IPS DF 6.9 (cell line): ENCODE measurements around the gene GPSM3.
"Not testable (repeated sequence)": the region's sequence is repeated elsewhere in the genome, so short reads cannot be mapped to it uniquely, and the experiment has no call there.

Experiments
- DNase-seq: peaks from one replicate; pipeline ENCODE4 v3.0.0-alpha.2; 2013; ENCODE audit warnings: low read depth, low spot score
- H3K27ac ChIP-seq: one replicate; pipeline ENCODE4 v1.5.1; 2013; ENCODE audit warnings: low read length, control low read depth
- H3K27me3 ChIP-seq: 2 replicates; pipeline ENCODE4 v1.6.1; 2013; ENCODE audit warnings: mild to moderate bottlenecking, low read length; ENCODE audit not compliant: control insufficient read depth, insufficient read depth
- H3K36me3 ChIP-seq: 2 replicates; pipeline ENCODE4 v1.6.1; 2013; ENCODE audit warnings: low read length; ENCODE audit not compliant: control insufficient read depth, insufficient read depth
- H3K4me1 ChIP-seq: 2 replicates; pipeline ENCODE4 v1.6.1; 2013; ENCODE audit warnings: low read length; ENCODE audit not compliant: control insufficient read depth, insufficient read depth
- H3K4me3 ChIP-seq: 2 replicates; pipeline ENCODE4 v1.5.1; 2013; ENCODE audit warnings: mild to moderate bottlenecking, low read length
- H3K9me3 ChIP-seq: 2 replicates; pipeline ENCODE4 v1.6.1; 2013; ENCODE audit warnings: low read length, inconsistent platforms; ENCODE audit not compliant: control insufficient read depth, insufficient read depth
- WGBS: extraction: QIAGEN DNeasy Blood & Tissue Kit; methylation state at CpG from one replicate; pipeline ENCODE4 v1.1.7; 2013; ENCODE audit warnings: mixed read lengths, missing lambda C conversion rate; ENCODE audit not compliant: insufficient read length, insufficient coverage; 5-methylcytosine and 5-hydroxymethylcytosine counted together

The GPSM3 gene

DNA sequence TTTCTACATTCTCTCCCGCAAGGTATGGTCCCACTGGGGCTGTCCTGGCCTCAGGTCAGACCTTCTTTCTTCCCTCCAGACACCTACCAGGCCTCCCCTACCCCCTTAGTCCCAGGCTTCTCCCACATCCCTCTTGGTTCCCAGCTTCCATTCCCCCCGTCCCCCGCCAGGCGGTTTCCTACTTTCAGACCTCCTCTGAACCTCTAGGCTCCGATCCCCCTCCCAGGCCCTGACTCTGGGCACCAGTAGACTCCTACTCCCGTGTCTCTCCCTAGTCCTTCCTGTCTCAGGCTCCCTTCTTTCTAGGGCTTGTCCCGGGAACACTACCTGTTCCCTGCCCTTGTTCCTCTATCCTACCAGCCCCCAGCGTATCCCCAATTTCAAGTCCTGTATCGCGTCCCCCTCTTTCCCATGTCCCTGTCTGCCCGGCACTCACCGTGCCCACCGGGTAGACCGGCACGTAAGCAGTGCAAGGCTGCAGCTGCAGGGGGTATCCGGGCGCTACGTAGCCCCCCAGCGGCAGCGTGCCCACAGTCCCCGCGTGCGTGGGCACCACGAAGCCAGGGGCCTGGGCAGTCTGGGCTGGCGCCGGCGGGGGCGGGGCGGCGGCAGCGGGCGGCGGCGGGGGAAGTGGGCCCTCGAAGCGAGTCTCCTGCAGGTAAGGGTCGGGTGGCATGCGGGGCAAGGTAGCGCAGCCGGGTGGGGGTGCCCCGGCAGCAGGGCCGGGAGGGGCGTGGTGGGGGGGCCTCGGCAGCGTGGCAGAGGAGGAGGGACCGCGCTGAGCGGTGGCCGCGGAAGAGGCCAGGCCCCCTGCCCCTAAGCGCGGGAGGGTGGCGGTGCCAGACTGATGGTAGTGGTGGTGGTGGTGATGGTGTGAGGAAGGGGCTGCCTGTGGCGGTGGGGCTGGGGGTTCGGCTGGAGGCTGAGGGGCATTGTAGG lies 42.2 kb downstream of the GPSM3 start:
- DNase-seq: no peak
- peaks cover 9% of the 10 kb centered on the region for H3K4me1 ChIP-seq
- no peak overlapping the region for H3K27ac ChIP-seq
- peak overlapping the region; percentile 57; the same call in 1 of the 2 replicates for H3K4me3 ChIP-seq
- WGBS: no CpG with 5 or more reads among the region's 55 CpGs
- H3K9me3 ChIP-seq: no peaks in the 10 kb centered on the region
- H3K36me3 ChIP-seq: no peaks in the 10 kb centered on the region
- H3K27me3 ChIP-seq: no peaks in the 10 kb centered on the region

DNA sequence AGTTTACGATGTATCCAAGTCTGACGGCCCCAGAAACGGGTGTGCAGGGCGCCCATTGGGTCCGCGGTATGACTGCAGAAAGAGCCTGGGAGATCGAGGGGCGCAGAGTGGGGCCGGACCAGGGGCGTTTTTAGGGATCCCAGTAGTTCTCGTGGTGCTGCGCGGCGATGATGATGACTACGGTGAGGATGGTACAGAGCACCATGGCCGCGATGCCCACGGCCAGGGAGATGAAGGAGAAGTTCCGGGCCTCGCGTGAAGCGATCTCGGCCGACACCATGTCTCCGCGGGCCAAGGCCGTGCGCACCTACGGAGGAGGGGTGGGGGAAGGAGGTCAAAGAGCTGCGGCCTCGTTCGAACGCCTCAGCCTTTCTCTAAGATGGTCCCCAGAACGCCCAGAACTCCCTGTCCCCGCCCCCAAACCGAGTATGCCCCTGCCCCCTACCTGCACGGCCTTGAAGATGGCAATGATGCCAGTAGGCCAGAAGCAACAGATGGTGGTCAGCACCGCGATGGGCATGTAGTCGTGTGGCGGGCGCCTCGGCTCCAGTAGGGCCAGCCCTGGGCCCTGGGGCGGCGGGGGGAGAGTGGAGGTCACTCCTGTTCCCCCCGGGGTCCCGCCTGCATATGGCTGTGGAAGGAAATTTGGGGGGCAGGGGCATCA lies 43.2 kb downstream of the GPSM3 start:
- H3K27ac ChIP-seq: no peak overlapping the region
- WGBS: no CpG with 5 or more reads among the region's 47 CpGs
- H3K4me3 ChIP-seq: no peak overlapping the region
- no peaks in the 10 kb centered on the region for H3K27me3 ChIP-seq
- H3K4me1 ChIP-seq: peaks cover 9% of the 10 kb centered on the region
- no peaks in the 10 kb centered on the region for H3K9me3 ChIP-seq
- DNase-seq: no peak
- no peaks in the 10 kb centered on the region for H3K36me3 ChIP-seq

DNA sequence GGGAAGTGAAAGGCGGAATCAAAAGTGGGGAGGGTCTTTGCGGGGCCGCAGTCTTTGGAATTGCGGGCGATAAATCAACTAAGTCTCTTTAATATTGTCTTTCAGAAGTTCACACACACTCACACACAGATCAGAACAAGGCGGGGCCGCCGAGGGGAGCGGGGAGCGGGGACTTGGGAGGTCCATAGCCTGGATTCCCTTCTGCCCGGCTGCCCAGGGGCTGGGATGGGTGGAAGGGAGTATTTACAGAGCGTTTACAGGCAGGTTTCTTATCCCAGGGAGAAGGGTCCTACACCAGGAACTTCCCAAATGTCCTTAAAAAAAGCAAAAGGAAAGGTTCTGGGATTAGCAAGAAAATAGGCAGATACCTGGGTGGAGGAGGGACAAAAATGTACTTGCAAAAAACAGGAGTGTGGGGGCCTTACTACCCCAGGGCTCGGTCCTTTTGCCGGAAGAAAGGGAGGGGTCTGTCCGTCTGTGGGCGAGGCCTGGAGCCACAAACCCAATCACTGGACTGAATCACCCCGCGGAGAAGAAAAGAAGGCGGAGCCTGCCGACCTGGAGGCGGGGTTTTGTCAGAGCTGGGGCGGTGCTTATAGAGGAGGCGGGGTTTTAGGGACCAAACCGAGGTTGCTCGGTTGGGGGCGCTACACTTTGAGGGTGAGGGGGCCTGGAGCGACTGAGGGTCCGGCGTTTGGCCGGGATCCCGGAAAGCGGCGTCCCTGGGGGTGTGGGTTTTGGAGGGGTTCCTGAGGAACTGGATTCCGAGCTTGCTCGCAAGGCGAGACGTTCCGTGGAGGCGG lies 44.0 kb downstream of the GPSM3 start:
- no CpG with 5 or more reads among the region's 39 CpGs for WGBS
- no peak for DNase-seq
- H3K4me3 ChIP-seq: no peak overlapping the region

DNA sequence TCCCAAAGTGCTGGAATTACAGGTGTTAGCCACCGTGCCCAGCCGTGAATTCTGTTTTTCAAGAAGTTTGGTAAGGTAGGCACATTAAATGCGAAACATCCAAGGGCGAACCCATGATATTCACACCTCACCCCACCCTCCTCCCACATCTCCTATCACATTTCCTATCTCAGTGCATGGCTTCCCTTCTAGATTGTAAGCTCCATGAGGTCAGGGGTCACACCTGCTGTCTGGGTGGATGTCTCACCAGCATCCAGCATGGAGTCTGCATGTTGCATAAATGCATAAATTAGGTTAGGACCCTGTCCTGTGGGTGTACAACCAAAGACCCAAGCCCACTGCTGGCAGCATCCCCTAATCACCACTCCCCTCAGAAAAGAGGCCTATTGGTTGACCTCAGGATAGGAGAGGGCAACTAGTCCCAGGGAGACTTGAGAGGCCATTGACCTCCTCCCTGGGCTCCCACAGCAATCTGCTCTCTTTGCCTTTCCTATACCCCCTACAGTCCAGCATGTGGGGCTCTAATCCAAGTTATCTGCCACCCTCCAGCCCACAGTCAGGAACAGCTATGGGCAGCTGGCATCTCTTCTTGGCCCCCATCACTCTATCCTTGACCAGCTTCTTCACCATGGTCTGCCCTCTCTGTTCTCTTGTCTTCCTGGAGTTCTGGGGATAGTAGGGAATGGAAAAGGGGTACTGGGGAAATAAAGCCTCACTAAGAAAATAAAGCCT lies 44.9 kb downstream of the GPSM3 start:
- WGBS: no CpG with 5 or more reads among the region's 4 CpGs
- Histone ChIP-seq H3K27me3 (no peaks in the 10 kb centered on the region), H3K4me3 (no peak overlapping the region), H3K27ac (no peak overlapping the region), H3K9me3 (no peaks in the 10 kb centered on the region), H3K4me1 (peaks cover 9% of the 10 kb centered on the region), H3K36me3 (no peaks in the 10 kb centered on the region)
- DNase-seq: no peak

More for the DNA sequence above, 44.0 kb downstream of the GPSM3 start:
- no peak overlapping the region for H3K27ac ChIP-seq
- H3K27me3 ChIP-seq: no peaks in the 10 kb centered on the region
- peaks cover 9% of the 10 kb centered on the region for H3K4me1 ChIP-seq
- no peaks in the 10 kb centered on the region for H3K9me3 ChIP-seq
- H3K36me3 ChIP-seq: no peaks in the 10 kb centered on the region

GRCh38 chr6:32146687-32147086 lies 45.8 kb downstream of the GPSM3 start:
- Histone ChIP-seq H3K27ac (no peak overlapping the region), H3K27me3 (no peaks in the 10 kb centered on the region), H3K9me3 (no peaks in the 10 kb centered on the region), H3K4me3 (no peak overlapping the region), H3K4me1 (peaks cover 7% of the 10 kb centered on the region), H3K36me3 (no peaks in the 10 kb centered on the region)
- no CpG with 5 or more reads among the region's 4 CpGs for WGBS
- DNase-seq: no peak

DNA sequence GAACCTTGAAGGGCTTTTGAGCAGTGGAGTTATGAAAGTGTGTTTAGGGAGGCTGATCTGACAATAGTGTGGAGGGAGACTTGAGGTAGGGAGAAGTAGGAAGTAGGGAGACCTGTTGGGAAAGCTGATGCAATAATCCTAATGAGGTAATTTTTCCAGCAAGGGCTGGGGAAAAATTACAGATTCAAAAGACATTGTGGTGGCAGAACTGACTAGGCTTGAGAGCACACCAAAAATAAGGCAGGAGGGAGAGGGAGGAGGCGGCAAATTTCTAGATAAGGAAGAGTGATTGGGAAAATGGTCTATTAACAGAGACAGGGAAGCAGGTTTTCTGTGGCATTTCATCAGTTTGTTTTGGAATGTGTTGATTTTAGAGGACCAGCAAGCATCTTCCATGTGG lies 46.2 kb downstream of the GPSM3 start:
- Histone ChIP-seq H3K27me3 (no peaks in the 10 kb centered on the region), H3K9me3 (no peaks in the 10 kb centered on the region), H3K27ac (no peak overlapping the region), H3K4me3 (no peak overlapping the region), H3K4me1 (peaks cover 6% of the 10 kb centered on the region), H3K36me3 (no peaks in the 10 kb centered on the region)
- no peak for DNase-seq
- no CpG with 5 or more reads among the region's 1 CpG for WGBS

DNA sequence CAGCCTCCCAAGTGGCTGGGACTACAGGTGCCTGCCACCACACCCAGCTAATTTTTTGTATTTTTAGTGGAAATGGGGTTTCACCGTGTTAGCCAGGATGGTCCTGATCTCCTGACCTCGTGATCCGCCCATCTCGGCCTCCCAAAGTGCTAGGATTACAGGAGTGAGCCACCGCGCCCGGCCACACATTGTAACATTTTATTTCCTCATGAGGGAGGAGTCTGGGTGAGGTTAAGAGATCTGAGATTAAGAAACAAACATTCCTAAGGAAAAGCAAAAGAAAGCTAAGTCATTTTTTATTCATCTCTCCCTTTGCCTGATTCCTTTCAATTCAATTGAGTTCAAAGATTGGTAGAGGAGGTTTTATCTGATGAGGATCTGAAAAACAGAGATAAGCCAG lies 48.2 kb downstream of the GPSM3 start:
- no CpG with 5 or more reads among the region's 7 CpGs for WGBS
- not testable (repeated sequence) for H3K9me3 ChIP-seq, H3K27me3 ChIP-seq, H3K27ac ChIP-seq, H3K4me1 ChIP-seq, H3K36me3 ChIP-seq, DNase-seq, H3K4me3 ChIP-seq
